NCI-H128 (cell line): Measurements from ENCODE around the gene PPP2R3A.

Experiments used
- DNase-seq: peaks from one replicate; lab custom pipeline; 2025; ENCODE audit not compliant: unreplicated experiment; lab: John Stamatoyannopoulos, UW

Gene PPP2R3A

DNA sequence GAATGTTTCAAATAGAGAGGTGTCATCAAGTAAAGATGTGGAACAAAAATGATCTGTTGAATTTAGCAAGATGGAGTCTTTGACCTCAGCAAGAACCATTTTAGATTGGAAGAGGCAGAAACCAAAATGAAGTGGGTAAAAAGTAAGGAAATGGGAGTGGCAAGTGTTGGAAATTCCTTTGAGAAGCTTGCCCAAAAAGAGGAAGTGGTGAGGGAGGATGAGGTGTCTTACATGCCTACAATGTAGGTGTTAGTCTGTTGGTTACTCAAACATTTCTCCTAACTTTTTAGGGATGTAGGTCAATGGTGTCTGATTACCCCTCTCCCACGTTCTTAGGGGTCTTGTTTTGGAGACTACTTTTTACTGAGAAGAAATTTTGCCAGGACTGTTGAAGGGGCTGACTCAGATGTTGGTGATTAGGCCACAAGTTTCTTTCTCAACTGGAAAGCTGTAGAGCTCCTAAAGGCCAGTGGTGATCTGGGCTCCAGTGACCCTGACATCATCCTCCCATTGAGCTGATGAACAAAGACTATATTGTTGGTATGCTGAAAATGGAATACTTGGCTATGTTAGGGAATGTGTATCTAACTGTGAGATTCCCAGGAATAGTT is 5.1 kb downstream of the PPP2R3A start:
- no peak for DNase-seq

DNA sequence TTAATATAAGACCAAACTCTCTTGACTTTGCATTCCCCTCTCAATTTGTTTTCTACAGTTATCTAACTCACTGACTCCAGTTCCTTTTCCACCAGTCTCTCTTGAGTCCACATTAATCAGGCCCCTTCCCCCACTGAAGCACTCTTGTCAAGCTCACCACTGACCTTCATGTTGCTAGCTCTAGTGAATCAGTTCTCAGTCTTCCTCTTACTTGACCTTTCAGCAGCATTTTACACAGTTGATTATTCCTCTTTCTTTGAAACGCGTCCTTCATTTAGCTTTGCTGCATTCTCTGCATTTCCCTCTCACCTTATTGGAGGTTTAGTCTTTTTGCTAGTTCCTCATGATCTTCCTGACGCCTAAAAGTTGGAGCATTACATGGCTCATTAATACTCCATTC is 8.3 kb downstream of the PPP2R3A start:
- DNase-seq, result no peak

DNA sequence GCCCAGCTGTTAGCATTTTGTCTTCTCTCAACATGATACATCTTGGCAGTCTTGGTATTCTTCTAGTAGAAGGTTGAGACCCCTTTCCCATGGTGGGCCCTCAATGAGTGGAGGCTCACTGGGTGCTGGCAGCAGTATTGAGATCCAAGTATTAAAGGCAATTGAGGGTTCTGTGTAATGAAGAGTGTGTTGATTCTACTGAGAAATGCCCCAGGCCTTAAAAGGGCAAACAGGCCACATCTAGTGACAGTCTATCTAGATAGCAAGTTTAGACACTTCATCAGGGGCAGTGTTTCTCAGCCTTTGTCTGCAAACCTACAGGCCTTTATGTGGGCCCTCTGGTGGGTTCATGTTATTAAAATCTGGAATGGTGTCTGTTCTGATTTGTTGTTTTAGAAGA is 9.5 kb downstream of the PPP2R3A start:
- no peak for DNase-seq

DNA sequence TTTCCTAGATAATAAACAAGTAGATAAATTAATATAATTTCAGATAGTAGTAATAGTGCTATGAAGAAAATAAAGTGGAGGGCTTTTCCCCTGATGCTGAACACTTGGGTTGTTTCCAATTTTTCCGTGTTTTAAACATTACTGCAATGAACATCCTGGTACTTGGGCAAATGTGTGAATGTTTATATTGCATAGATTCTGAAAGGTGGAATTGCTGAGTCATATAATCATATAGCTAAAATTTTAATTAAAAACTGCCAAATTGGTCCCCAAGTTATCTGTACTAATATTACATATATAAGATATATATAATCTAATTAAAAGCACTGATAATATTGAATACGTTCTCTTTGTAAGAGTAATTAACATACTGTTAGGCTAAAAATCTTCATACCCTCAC is 10.0 kb downstream of the PPP2R3A start:
- DNase-seq, result no peak

DNA sequence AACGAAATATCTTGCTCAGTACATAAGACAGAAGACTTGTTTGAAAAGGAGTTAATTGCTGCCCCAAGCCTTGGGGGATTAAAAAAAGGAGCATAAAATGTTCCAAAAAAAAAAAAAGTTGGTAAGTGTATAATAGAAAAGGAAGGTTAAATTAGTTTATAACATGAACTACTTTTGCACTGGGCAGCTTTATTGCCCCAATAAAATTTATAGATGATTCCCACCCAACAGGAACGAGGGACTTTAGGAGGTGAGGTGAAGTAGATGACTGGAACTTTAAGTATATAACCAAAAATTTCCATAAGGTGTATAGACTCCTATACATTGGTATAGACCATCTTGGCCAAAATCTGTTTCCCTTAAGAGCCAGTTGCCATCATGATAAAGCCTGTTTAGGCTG is 14.8 kb downstream of the PPP2R3A start:
- DNase-seq, result no peak

DNA sequence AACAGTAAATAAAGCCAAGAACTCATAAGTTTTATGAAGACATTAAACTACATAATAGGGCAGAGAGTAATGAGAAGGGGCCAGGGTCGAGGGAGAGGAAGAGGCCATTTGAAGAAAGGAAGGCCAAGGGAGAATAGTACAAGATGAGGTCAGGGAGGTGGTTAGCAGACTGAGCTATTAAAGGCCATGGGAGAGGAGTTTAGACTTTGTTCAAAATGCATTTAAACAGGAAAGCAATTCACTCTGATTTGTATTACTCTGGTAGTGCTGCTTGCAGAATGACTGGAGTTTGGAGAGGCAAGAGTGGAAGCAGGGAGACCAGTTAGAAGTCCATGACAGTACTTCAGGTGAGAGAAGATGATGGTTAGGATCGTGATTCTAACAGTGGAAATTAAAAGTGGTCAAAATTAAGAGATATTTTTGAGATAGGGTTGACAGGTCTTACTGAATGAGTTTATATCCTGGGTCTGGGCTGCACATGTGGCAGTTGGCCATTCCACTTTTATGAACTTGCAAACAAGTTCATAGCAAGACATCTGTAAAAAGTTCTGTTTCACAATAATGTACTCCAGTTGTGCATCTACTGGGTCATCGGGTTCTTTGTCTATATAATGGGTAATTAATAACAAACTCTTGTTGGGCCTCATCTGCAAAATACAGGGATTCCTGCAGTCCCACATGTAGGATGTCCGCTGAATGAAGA is 16.3 kb downstream of the PPP2R3A start:
- DNase-seq, result no peak

DNA sequence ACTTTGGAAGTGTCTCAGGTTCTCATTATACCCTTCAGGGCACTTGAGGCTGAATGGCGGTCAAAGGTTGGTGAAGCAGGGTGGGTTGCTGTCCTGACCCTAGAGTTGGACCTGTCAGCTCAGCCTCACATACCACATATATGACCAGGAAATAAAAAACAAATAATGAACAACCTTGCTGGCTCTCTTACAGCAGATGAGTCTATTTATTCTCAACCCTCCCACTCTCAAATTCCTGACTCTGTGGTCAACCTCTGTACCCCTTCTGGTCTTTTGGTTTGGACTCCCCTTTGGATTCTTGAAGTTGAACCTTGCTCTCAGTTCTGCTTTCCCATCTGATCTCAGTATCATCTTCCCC is 16.9 kb downstream of the PPP2R3A start:
- DNase-seq, result no peak

DNA sequence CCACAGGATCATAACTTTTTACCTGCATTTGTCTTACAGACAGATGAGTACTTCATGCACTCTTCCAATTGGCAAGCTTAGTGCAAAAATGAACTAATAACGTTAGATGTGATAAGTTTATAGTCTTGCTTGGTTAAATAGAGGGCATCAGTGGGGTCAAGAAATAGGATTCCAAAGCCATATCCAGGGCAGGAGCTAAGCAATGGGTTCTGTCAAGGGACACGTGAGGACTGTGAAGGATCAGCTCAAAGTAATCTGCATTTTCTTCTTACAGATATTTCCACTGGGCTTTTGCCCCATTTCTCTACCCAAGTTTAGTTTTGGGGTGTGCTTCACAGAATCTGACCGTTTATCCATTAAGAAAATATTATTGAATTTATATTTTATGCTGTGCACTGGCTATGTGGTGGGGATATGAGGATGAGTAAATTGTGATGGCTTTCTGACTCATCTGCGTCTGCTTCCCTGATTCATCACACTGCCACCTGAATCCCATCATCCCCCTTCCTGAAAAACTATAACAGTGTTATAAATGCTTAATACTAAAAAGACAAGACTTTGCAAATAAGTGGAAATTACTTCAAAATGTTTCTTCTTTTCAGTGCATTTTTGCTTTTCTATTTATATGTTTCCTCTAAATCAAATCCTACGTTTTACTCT is 17.5 kb downstream of the PPP2R3A start:
- DNase-seq, result no peak

DNA sequence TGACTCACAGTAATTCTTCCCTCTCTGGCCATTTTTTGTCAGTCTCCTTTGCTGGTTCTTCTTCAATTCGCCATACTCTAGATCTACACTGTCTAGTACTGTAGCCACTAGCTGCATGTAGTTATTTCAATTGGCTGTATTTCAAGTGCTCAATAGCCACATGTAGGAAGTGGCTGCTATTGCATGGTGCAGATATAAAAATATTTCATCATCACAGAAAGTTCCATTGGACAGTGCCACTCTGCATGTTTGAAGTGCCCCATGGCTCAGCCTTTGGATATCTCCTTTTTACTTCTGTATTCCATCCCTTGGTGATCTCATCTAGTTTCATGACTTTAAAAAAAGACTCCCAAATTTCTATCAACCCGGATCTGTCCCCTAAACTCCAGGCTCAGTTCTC is 22.1 kb downstream of the PPP2R3A start:
- no peak for DNase-seq

DNA sequence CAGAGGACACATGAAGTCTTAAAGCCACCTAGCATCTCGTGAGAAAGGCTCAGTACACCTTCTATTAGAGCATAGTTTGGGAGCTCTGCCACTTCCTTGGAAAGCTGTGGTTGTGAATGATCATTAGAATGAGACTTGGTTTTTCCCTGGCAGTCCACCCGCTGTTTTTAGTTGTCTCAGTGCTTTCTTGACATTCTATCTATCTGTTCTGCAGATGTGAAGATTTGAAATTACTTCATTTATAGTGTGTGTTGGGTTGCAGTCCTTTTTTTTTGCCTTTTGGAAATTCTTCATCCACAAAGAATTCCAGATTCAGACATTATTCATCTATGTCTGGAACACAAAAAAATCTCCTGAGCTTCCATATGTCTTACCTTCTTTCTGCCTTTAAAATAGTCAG is 23.7 kb downstream of the PPP2R3A start:
- no peak for DNase-seq

DNA sequence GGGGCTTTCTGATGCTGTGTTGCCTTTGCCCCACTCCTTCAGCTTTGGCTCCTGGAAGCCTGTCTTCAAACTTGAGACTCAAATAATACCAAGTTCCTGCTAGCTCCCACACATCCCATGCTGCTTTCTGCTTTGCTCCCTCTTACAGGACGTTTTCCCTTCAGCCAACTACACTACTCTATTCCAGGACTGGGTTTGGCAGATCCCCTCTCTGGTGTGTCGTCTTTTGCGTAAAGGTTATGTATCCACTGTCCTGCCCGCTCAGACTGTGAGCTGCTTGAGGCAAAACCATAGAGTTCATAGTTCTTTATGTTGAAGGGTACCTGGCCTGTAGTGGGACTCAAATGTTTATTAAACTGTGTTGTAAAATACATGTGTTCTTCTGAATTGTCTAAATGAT is 25.4 kb downstream of the PPP2R3A start:
- no peak for DNase-seq

DNA sequence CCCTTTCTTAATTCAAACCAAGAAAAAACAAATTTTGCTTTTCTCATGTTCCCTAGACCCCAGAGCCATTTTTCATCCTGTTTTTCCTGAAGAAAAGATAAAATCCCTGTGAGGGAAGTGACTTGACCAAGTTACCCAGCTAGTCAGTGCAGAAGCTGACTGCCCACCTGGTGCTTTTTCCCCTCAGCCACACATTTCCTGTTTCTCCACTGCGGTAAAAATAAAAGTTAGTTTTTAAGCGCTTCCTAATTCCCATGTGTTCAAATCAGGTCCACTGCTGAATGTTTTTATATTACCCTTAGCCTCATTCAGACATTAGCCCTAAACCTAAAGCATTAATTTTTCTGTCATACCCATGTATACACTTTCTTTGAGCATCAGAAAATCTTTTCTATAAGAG is 26.1 kb downstream of the PPP2R3A start:
- no peak for DNase-seq

DNA sequence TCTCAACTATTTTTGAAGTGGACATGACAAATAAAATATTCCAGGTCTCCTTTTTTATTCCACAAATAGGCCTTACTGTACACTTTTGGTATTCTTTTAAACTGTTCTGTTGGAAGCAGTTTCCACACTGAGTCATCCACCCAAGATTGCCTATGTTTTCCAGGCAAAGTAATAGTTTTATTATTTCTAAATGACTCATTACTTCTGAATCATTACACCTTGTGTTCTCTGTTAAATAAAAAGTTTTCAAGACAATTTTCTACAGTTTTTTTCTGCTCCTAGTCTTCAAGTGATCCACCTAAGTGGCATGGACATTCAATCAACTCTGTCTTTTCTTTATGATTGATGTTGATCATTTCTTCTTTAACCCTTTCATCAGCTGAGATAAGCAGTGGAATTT is 26.5 kb downstream of the PPP2R3A start:
- no peak for DNase-seq

DNA sequence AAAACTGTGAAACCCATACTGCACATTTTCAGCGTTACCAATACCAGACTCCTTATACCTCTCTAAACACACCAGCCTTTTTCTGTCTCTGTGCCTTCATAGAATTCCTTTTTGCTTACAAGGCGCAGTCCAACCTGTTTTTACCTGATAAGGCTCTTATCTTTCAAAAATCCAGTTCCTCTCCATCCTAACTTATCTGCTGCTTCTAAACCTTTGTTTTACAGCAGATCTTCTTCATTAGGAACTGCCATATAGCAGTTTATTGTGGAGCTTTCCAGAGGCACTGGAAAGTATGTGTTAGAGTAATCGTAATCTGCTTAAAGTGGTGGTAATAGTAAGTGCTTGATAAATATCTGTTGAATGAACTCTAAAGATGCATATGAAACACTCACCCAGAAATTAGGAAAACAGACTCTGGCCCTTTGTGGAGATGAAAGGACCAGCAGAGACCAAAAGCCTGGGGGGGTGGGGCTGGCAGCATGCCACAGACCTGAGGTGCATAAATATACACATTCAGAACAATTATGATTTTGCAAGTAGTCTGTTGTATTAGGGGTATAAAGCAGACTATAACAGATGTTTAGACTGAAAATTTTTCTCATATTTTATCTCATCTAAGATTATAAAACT is 29.3 kb downstream of the PPP2R3A start:
- no peak for DNase-seq

DNA sequence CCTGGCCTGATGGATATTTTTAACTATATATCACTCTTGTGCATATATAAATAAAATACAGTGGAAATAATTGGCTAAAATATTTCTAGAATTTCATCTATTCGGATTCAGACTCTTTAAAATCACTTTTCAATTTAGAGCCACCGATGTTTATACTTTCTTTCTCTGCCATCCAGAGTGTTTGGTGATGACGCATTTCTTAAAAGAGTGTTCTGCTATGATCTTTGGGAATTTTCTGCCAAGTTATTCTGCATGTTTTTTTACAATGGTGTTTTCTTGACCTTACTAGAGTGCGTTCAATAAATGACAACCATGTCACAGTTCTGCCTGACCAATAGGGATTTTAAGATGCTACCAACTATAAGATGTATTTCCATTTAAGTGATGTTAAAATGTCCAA is 30.2 kb downstream of the PPP2R3A start:
- DNase-seq, result no peak

DNA sequence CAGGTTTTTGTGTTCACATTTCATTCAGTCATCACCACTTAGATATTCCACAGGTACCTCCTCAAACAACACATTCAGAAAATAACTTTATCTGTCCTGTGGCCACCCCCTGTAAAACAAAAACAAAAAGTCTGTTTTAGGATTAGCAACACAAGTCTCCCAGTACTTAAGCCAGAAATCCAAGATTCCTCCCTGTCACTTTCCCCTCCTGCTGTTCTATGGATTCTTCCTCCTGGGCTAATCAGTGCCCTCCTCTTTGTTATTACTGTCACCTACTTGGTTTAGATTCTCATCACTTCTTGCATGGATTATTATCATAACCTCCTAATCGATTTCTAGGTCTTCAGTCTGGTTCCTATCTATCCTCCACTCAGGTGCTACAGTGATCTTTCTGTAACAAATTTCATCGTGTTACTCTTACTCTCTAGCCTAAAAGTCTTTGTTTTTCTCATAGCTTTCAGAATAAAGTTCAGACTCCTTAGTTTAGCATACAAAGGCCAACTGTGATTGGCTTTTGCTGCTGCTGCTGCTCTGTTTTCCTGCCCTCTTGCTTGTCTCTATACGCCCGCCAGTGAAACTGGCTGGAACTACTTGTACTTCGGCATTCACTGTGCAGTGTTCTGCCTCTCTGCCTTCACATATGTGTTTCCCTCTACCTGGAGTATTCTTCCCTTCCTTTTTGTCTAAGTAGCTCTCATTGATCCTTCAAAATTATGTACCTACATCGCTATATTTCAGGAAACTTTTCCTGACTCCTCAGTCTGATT is 32.2 kb downstream of the PPP2R3A start:
- DNase-seq, result no peak

DNA sequence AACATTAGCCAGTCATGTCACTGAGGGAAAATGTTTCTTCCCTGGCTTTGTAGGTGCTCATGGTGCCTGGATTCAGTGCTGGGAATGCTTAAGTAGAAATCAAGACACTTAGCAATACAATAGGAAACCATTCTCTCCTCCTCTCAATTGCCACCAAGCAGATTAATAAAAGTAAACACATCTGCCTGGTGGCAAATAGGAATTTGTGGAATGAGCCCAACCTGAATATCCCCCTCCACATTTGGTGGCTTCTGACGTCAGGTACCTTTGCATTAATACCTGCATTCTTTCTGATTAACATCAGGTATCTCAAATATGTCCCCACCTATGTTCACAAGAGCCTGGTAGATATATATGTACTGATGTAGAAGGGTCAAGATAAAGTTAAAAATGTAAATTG is 42.7 kb downstream of the PPP2R3A start:
- no peak for DNase-seq

DNA sequence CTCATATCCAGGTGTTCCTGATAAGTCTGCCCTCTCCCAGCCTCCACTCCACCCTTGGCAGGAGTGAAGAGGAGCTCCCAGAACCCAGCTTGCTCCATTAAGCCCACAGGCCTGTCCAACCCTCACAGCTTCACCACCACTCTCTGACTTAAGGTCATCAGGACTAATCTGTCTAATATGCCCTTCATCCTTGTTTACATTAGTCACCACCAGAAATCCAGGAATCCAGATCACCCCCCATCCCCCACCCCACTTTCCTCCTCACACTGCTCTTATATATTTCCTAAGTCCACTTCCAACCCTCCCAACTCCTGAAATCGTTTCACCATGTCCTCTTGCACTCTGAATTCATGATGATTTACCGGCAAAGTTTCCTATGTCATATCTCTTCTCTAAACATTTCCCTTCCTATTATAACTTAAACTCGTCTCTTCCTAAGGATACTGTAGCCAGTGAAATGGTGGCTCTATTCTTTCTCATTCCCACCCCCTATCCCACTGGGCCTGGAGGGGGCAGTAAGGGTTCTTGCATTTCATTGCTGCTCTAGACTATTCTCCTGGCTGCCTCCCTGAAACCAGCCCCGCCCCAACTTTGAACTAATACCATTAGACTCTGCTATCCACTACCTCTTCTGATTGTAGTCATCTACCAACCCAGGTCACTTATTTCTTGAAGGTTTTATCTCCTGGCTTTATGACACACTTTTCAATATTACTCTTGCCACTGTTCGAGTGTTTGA is 43.4 kb downstream of the PPP2R3A start:
- DNase-seq, result no peak

DNA sequence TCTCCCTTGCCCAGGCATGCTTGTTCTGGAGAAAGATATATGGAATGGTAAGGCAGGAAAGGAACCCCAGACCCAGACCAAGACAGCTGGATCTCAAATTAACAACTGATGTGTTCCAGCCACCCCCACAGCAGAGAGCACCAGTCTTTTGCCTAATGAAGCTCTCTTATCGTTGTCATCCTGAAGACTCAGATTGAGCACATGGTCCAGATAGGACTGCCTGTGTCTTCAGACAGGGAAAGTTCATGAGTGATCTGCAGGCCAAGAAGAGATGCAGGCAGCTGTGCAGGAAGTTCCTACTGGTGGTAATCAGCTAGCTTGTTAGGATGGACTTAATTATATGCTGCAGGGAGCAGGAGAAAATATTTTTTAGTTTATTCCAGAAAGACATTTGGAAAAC is 53.3 kb downstream of the PPP2R3A start:
- no peak for DNase-seq

DNA sequence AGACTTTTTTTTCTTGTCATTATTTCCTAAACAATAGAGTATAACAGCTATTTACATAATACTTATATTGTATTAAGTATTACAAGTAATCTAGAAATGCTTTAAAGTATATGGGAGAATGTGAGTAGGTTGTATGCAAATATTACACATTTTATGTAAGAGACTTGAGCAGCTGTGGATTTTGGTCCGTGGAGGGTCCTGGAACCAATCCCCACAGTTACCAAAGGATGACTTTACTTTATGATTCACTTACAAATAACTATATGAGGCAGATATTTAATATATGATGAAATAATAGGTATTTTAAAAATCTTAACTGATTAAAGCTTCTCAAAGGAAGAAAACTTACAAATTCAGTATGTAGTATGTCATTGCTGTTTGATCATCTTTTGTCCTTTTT is 56.3 kb downstream of the PPP2R3A start:
- no peak for DNase-seq
